C4-2B (cell line): Measurements from ENCODE around the gene KIF13A.

Source experiments
- ZFX ChIP-seq: fragments of 450-650 bp; IDR thresholded peaks from 2 replicates; pipeline ENCODE4 v1.6.1; 2017
- TF ChIP-seq, protein P1 (sequence below): fragments of 450-650 bp; conservative IDR thresholded peaks from 2 replicates; pipeline ENCODE4 v1.5.1; 2017; ENCODE audit warnings: mild to moderate bottlenecking

DNA sequence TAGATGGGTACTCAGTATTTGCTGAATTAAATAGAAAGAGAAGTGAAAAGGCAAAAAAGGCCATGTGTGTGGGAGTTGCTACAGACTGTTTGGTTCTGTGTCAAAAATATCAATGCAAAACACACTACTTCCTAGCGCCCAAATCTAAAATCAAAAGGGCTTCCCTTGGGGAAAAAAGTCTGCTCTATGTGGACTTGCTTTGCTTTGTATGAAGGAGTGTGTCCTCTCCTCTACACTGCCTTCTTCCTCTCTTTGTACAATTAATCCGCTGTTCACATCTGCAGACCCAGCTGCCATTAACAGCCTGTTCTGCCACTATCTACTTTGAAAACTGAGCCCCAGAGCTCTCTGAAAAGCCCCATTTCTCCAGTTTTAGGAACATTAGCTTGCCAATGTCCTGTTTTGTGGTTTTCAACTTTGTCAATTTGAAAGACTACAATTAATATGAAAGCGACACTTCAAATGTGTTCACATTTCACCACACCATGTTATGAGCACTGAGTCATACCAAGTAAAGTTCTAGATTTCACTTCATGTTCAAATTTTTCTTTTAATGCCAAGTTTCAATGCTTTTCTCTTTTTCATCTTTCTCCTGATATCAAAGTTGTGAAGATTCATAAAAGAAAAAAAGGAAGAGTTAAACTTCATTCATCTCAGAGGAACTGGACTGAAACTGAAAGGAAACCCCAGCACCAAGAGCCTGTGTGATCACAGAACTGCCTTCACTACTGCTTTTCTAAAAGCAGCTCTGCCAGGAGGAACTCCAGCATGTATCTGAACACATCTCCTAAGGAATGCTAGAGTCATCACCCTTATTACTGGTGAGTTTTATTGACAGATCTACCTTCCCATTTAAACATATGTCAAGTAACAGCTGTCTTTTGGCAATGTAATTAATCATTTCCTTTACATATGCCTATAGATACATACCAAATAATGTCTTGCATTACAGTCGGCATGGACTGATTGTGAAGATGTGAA, 102.6 kb downstream of the KIF13A start:
- TF ChIP-seq, protein P1, sequence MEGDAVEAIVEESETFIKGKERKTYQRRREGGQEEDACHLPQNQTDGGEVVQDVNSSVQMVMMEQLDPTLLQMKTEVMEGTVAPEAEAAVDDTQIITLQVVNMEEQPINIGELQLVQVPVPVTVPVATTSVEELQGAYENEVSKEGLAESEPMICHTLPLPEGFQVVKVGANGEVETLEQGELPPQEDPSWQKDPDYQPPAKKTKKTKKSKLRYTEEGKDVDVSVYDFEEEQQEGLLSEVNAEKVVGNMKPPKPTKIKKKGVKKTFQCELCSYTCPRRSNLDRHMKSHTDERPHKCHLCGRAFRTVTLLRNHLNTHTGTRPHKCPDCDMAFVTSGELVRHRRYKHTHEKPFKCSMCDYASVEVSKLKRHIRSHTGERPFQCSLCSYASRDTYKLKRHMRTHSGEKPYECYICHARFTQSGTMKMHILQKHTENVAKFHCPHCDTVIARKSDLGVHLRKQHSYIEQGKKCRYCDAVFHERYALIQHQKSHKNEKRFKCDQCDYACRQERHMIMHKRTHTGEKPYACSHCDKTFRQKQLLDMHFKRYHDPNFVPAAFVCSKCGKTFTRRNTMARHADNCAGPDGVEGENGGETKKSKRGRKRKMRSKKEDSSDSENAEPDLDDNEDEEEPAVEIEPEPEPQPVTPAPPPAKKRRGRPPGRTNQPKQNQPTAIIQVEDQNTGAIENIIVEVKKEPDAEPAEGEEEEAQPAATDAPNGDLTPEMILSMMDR: no peak
- TF ChIP-seq ZFX: no peak
